MM.1S (cell line): Measurements from ENCODE around the gene APAF1.
A peak's percentile ranks its signal among the peaks of the same experiment; 100 is the strongest.

Experiments used
- DNase-seq: peaks from one replicate; pipeline ENCODE4 v3.0.0-alpha.2; 2015
- H2AFZ ChIP-seq: fragments of 300-600 bp; sonication (generic); 2 replicates; pipeline ENCODE4 v1.6.0; 2016; ENCODE audit warnings: antibody characterized with exemption, low read length
- H3F3A ChIP-seq: fragments of 300-600 bp; sonication (generic); 2 replicates; pipeline ENCODE4 v1.6.1; 2016; ENCODE audit warnings: mild to moderate bottlenecking, antibody characterized with exemption, low read length, moderate library complexity, mixed read lengths; ENCODE audit not compliant: insufficient read depth
- H3K27ac ChIP-seq: fragments of 300-600 bp; sonication (generic); 2 replicates; pipeline ENCODE4 v1.5.1; 2016; ENCODE audit warnings: mild to moderate bottlenecking, low read length
- H3K27me3 ChIP-seq: fragments of 300-600 bp; sonication (generic); replicated peaks from 2 replicates; pipeline ENCODE4 v1.6.0; 2016; ENCODE audit warnings: low read length; ENCODE audit not compliant: insufficient read depth
- H3K36me3 ChIP-seq: fragments of 300-600 bp; sonication (generic); replicated peaks from 2 replicates; pipeline ENCODE4 v1.6.1; 2016; ENCODE audit warnings: mild to moderate bottlenecking, low read length, mixed read lengths; ENCODE audit not compliant: insufficient read depth
- H3K4me1 ChIP-seq: fragments of 300-600 bp; sonication (generic); 2 replicates; pipeline ENCODE4 v1.6.1; 2016; ENCODE audit warnings: low read length, mixed read lengths
- H3K4me2 ChIP-seq: fragments of 300-600 bp; sonication (generic); 2 replicates; pipeline ENCODE4 v1.6.0; 2016; ENCODE audit warnings: low read depth, low read length
- H3K4me3 ChIP-seq: fragments of 300-600 bp; sonication (generic); 2 replicates; pipeline ENCODE4 v1.5.1; 2016; ENCODE audit warnings: low read length, mixed read lengths
- H3K79me2 ChIP-seq: fragments of 300-600 bp; sonication (generic); 2 replicates; pipeline ENCODE4 v1.6.1; 2016; ENCODE audit warnings: mixed run types, low read length, mixed read lengths
- H3K9ac ChIP-seq: fragments of 300-600 bp; sonication (generic); 2 replicates; pipeline ENCODE4 v1.6.1; 2016; ENCODE audit warnings: low read length, mixed read lengths
- H3K9me2 ChIP-seq: fragments of 300-600 bp; sonication (generic); replicated peaks from 2 replicates; pipeline ENCODE4 v1.6.1; 2016; ENCODE audit warnings: mild to moderate bottlenecking, low read length, mixed read lengths; ENCODE audit not compliant: insufficient read depth
- H3K9me3 ChIP-seq: fragments of 300-600 bp; sonication (generic); replicated peaks from 2 replicates; pipeline ENCODE4 v1.6.1; 2016; ENCODE audit warnings: mild to moderate bottlenecking, low read length, mixed read lengths; ENCODE audit not compliant: insufficient read depth
- H4K20me1 ChIP-seq: fragments of 300-600 bp; sonication (generic); 2 replicates; pipeline ENCODE4 v1.6.1; 2016; ENCODE audit warnings: mild to moderate bottlenecking, low read length, moderate library complexity, mixed read lengths; ENCODE audit not compliant: insufficient read depth
- EZH2 ChIP-seq: fragments of 300-600 bp; sonication (generic); optimal IDR thresholded peaks from 2 replicates; pipeline ENCODE3; 2017; ENCODE audit warnings: low read depth, mild to moderate bottlenecking, antibody characterized with exemption, low read length, mixed read lengths
- EZH2phosphoT487 ChIP-seq: fragments of 300-600 bp; sonication (generic); IDR thresholded peaks from 2 replicates; pipeline ENCODE4 v1.6.1; 2018; ENCODE audit warnings: antibody characterized with exemption, low read length
- TF ChIP-seq, protein P1 (sequence below): fragments of 300-600 bp; sonication (generic); IDR thresholded peaks from 2 replicates; pipeline ENCODE4 v1.5.1; 2016; ENCODE audit warnings: antibody characterized with exemption, low read length, mixed read lengths

APAF1 gene

DNA sequence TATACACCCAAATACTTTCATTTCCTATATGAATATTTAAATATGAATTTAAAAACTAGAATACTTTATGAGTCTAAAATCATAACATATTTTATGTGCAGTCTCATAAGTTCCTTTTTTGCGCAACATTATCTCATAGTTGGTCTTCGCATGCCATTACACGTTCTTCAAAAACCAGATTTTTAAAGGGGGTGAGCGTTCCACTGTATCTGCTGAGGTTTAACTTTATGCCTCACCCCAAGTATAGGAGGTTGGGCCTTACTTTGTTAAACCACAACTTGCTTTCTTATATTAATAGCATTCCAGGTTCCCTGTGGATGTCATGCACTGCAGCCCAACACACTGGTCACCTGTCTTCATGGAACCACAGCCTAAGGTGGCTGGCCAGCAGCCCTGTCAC, 118.6 kb downstream of the APAF1 start:
- no peak for DNase-seq
- H3K27me3 ChIP-seq, result no peaks in the 10 kb centered on the region
- H3K4me2 ChIP-seq, result no peak overlapping the region
- H4K20me1 ChIP-seq, result no peaks in the 10 kb centered on the region
- no peak overlapping the region for H3K27ac ChIP-seq
- no peak overlapping the region for H3K9ac ChIP-seq
- TF ChIP-seq EZH2phosphoT487, result no peak
- no peak for TF ChIP-seq EZH2
- TF ChIP-seq, protein P1, sequence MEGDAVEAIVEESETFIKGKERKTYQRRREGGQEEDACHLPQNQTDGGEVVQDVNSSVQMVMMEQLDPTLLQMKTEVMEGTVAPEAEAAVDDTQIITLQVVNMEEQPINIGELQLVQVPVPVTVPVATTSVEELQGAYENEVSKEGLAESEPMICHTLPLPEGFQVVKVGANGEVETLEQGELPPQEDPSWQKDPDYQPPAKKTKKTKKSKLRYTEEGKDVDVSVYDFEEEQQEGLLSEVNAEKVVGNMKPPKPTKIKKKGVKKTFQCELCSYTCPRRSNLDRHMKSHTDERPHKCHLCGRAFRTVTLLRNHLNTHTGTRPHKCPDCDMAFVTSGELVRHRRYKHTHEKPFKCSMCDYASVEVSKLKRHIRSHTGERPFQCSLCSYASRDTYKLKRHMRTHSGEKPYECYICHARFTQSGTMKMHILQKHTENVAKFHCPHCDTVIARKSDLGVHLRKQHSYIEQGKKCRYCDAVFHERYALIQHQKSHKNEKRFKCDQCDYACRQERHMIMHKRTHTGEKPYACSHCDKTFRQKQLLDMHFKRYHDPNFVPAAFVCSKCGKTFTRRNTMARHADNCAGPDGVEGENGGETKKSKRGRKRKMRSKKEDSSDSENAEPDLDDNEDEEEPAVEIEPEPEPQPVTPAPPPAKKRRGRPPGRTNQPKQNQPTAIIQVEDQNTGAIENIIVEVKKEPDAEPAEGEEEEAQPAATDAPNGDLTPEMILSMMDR, result no peak
- no peaks in the 10 kb centered on the region for H3K36me3 ChIP-seq
- H3K4me1 ChIP-seq, result no peaks in the 10 kb centered on the region
- no peaks in the 10 kb centered on the region for H3K79me2 ChIP-seq
- no peaks in the 10 kb centered on the region for H3K9me3 ChIP-seq
- no peak overlapping the region for H2AFZ ChIP-seq
- no peak overlapping the region for H3K4me3 ChIP-seq
- H3F3A ChIP-seq, result no peaks in the 10 kb centered on the region
- H3K9me2 ChIP-seq, result no peaks in the 10 kb centered on the region

DNA sequence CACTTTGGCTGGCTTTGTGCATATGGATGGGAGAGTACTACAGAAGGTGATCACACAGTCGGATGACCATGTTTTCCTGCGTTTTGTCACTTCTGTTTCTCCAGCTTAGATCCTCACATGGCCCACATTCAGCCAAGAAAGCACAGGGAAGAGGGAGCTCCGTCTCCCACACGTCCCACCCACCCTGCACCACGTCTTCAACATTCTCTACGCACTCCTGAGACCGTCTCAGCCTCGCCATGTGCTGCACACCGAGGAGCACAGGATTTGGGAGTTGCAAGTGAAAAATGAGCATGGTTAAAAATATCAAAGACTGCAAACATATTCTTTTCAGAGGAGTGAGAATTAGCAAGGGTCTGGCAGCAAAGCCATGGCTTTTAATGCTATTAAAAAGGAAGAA, 122.2 kb downstream of the APAF1 start:
- H2AFZ ChIP-seq, result no peak overlapping the region
- no peaks in the 10 kb centered on the region for H3K9me3 ChIP-seq
- TF ChIP-seq, protein P1, result no peak
- TF ChIP-seq EZH2phosphoT487 (no peak), EZH2 (no peak)
- H3K27me3 ChIP-seq, result no peaks in the 10 kb centered on the region
- no peak overlapping the region for H3K4me2 ChIP-seq
- 0 out of 2 replicates have a peak, but pooled peaks cover 5% of the 10 kb centered on the region for H3K4me1 ChIP-seq
- H3K4me3 ChIP-seq, result no peak overlapping the region
- no peak overlapping the region for H3K27ac ChIP-seq
- no peaks in the 10 kb centered on the region for H3K36me3 ChIP-seq
- H3K9me2 ChIP-seq, result no peaks in the 10 kb centered on the region
- no peaks in the 10 kb centered on the region for H3F3A ChIP-seq
- H3K9ac ChIP-seq, result no peak overlapping the region
- no peak for DNase-seq
- no peaks in the 10 kb centered on the region for H3K79me2 ChIP-seq
- no peaks in the 10 kb centered on the region for H4K20me1 ChIP-seq

DNA sequence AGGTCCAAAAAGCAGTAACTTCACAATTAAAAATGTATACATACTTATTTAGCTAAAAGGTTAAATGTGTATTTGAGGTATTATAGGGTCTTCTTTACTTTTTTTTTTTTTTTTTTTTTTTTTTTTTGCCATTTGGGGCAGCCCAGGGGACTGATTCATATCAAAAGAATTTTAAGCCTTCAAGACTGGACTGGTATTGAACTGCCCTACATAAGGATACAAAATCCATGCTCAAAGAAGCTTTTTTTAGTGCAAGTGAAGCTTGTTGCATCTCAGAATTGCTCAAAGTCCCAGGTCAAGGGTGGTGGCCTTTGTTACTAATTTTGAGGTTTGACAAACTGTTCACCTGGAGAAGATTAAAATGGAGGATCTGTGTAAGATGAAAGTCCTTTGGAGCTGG, 124.0 kb downstream of the APAF1 start:
- H3K9ac ChIP-seq, result no peak overlapping the region
- H3K9me3 ChIP-seq, result no peaks in the 10 kb centered on the region
- H3K27ac ChIP-seq, result no peak overlapping the region
- H3K4me3 ChIP-seq, result no peak overlapping the region
- TF ChIP-seq EZH2phosphoT487 (no peak), EZH2 (no peak)
- TF ChIP-seq, protein P1, result no peak
- no peaks in the 10 kb centered on the region for H3K9me2 ChIP-seq
- peak overlapping the region; percentile 12; the same call in 1 of the 2 replicates for H3K4me2 ChIP-seq
- H2AFZ ChIP-seq, result no peak overlapping the region
- no peaks in the 10 kb centered on the region for H4K20me1 ChIP-seq
- no peaks in the 10 kb centered on the region for H3F3A ChIP-seq
- 0 out of 2 replicates have a peak, but pooled peaks cover 5% of the 10 kb centered on the region for H3K4me1 ChIP-seq
- no peak for DNase-seq
- H3K79me2 ChIP-seq, result no peaks in the 10 kb centered on the region
- H3K27me3 ChIP-seq, result no peaks in the 10 kb centered on the region
- no peaks in the 10 kb centered on the region for H3K36me3 ChIP-seq
